GM19438 (cell line): ENCODE data around the gene ZBTB49.
"Not testable (repeated sequence)": the region's sequence is repeated elsewhere in the genome, so short reads cannot be mapped to it uniquely, and the experiment has no call there.

Source experiments
- ATAC-seq: cut with Tn5 transposase; IDR thresholded peaks from one replicate; pipeline ENCODE4 v1.9.1; 2021; ENCODE audit warnings: low read depth; ENCODE audit not compliant: unreplicated experiment

ZBTB49 gene

GRCh38 chr4:4323705-4324534, 33.9 kb downstream of the ZBTB49 start:
- ATAC-seq = no peak

GRCh38 chr4:4325321-4325720, 35.3 kb downstream of the ZBTB49 start:
- no peak for ATAC-seq

- ATAC-seq = no peak
Observed at GRCh38 chr4:4326166-4326565, 36.1 kb downstream of the ZBTB49 start.

GRCh38 chr4:4327652-4328121, 37.6 kb downstream of the ZBTB49 start:
- no peak for ATAC-seq

GRCh38 chr4:4328206-4328605, 38.2 kb downstream of the ZBTB49 start:
- no peak for ATAC-seq

GRCh38 chr4:4328840-4329239, 38.8 kb downstream of the ZBTB49 start:
- no peak for ATAC-seq

- no peak for ATAC-seq
Observed at GRCh38 chr4:4329496-4329895, 39.4 kb downstream of the ZBTB49 start.

GRCh38 chr4:4330794-4331193, 40.7 kb downstream of the ZBTB49 start:
- ATAC-seq = no peak

- no peak for ATAC-seq
Observed at GRCh38 chr4:4332529-4332928, 42.5 kb downstream of the ZBTB49 start.

- ATAC-seq = no peak
Observed at GRCh38 chr4:4333265-4333706, 43.2 kb downstream of the ZBTB49 start.

- peak; percentile 86 for ATAC-seq
Observed at GRCh38 chr4:4334798-4335520, 44.9 kb downstream of the ZBTB49 start.

- no peak for ATAC-seq
Observed at GRCh38 chr4:4338210-4339001, 48.4 kb downstream of the ZBTB49 start.

- no peak for ATAC-seq
Observed at GRCh38 chr4:4339504-4340085, 49.5 kb downstream of the ZBTB49 start.

GRCh38 chr4:4341861-4342650, 52.0 kb downstream of the ZBTB49 start:
- no peak for ATAC-seq

- ATAC-seq = no peak
Observed at GRCh38 chr4:4343038-4343437, 53.0 kb downstream of the ZBTB49 start.

GRCh38 chr4:4344915-4345527, 55.0 kb downstream of the ZBTB49 start:
- ATAC-seq = peak; percentile 81

- ATAC-seq = no peak
Observed at GRCh38 chr4:4347585-4347984, 57.5 kb downstream of the ZBTB49 start.

- ATAC-seq = not testable (repeated sequence)
Observed at GRCh38 chr4:4348585-4348984, 58.5 kb downstream of the ZBTB49 start.

GRCh38 chr4:4349867-4350266, 59.8 kb downstream of the ZBTB49 start:
- ATAC-seq = no peak
